Measurements from ENCODE around the gene CMTM8.

GRCh38 chr3:32312251-32312650 lies 73.8 kb downstream of the CMTM8 start:
- TF ChIP-seq EZH2 (IDR thresholded peaks at IDR 0.05; ENCODE audit: borderline replicate concordance, low read depth, low read length, severe bottlenecking), result no peak
- TF ChIP-seq, protein P1, sequence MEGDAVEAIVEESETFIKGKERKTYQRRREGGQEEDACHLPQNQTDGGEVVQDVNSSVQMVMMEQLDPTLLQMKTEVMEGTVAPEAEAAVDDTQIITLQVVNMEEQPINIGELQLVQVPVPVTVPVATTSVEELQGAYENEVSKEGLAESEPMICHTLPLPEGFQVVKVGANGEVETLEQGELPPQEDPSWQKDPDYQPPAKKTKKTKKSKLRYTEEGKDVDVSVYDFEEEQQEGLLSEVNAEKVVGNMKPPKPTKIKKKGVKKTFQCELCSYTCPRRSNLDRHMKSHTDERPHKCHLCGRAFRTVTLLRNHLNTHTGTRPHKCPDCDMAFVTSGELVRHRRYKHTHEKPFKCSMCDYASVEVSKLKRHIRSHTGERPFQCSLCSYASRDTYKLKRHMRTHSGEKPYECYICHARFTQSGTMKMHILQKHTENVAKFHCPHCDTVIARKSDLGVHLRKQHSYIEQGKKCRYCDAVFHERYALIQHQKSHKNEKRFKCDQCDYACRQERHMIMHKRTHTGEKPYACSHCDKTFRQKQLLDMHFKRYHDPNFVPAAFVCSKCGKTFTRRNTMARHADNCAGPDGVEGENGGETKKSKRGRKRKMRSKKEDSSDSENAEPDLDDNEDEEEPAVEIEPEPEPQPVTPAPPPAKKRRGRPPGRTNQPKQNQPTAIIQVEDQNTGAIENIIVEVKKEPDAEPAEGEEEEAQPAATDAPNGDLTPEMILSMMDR (IDR thresholded peaks at IDR 0.05; ENCODE audit: borderline replicate concordance, extremely low read depth, low read length, poor library complexity, severe bottlenecking), result no peak
